Neural cell (in vitro differentiated cells): ENCODE results near the gene RYK. TPM values are rescaled to one million over a fixed set of nuclear protein-coding genes. Genes with fewer than 3 reads are reported as not detected.

Experiments used
- H2AFZ ChIP-seq: fragments of 200-600, 300-800 bp; sonication (generic), shearing (Covaris generic); 2 replicates; pipeline ENCODE4 v1.6.0; 2014; ENCODE audit warnings: low read depth, mild to moderate bottlenecking, antibody characterized with exemption, low read length, moderate library complexity
- H3F3A ChIP-seq: fragments of 200-600 bp; shearing (Covaris generic); 2 replicates; pipeline ENCODE4 v1.6.1; 2016; ENCODE audit warnings: mild to moderate bottlenecking, moderate library complexity, mixed read lengths, antibody characterized with exemption, low read length; ENCODE audit not compliant: insufficient read depth, poor library complexity, severe bottlenecking
- H3K27ac ChIP-seq: fragments of 200-600, 300-800 bp; sonication (generic), shearing (Covaris generic); 2 replicates; pipeline ENCODE4 v1.5.1; 2014; ENCODE audit warnings: mild to moderate bottlenecking, low read length, moderate library complexity
- H3K27me3 ChIP-seq: fragments of 300-800, 200-600 bp; sonication (generic), shearing (Covaris generic); 2 replicates; pipeline ENCODE4 v1.6.0; 2014; ENCODE audit warnings: mild to moderate bottlenecking, low read depth, low read length, moderate library complexity; ENCODE audit not compliant: insufficient read depth
- H3K36me3 ChIP-seq: fragments of 300-800, 200-600 bp; sonication (generic), shearing (Covaris generic); 2 replicates; pipeline ENCODE4 v1.5.1; 2014; ENCODE audit warnings: mild to moderate bottlenecking, antibody characterized with exemption, low read length, moderate library complexity; ENCODE audit not compliant: insufficient read depth
- H3K4me2 ChIP-seq: fragments of 300-800, 200-600 bp; sonication (generic), shearing (Covaris generic); 2 replicates; pipeline ENCODE4 v1.6.0; 2014; ENCODE audit warnings: mild to moderate bottlenecking, low read length
- H3K4me3 ChIP-seq: fragments of 300-800, 200-600 bp; sonication (generic), shearing (Covaris generic); 2 replicates; pipeline ENCODE4 v1.5.1; 2014; ENCODE audit warnings: mild to moderate bottlenecking, low read length, moderate library complexity
- H3K79me2 ChIP-seq: fragments of 200-600 bp; shearing (Covaris generic); replicated peaks from 2 replicates; pipeline ENCODE4 v1.6.0; 2014; ENCODE audit warnings: mild to moderate bottlenecking, low read length, moderate library complexity; ENCODE audit not compliant: insufficient read depth
- H3K9ac ChIP-seq: fragments of 300-800, 200-600 bp; sonication (generic), shearing (Covaris generic); 2 replicates; pipeline ENCODE4 v1.6.1; 2016; ENCODE audit warnings: mild to moderate bottlenecking, low read length, mixed read lengths
- H3K9me2 ChIP-seq: fragments of 200-600 bp; shearing (Covaris generic); 2 replicates; pipeline ENCODE4 v1.6.1; 2016; ENCODE audit warnings: mild to moderate bottlenecking, low read length, mixed read lengths; ENCODE audit not compliant: insufficient read depth
- H3K9me3 ChIP-seq: fragments of 200-600, 300-800 bp; sonication (generic), shearing (Covaris generic); 2 replicates; pipeline ENCODE4 v1.6.1; 2016; ENCODE audit warnings: mild to moderate bottlenecking, mixed run types, low read length, moderate library complexity, mixed read lengths
- H4K20me1 ChIP-seq: fragments of 200-600 bp; shearing (Covaris generic); 2 replicates; pipeline ENCODE4 v1.6.1; 2016; ENCODE audit warnings: mild to moderate bottlenecking, mixed run types; ENCODE audit not compliant: insufficient read depth
- EP300 ChIP-seq: fragments of 450-650 bp; conservative IDR thresholded peaks from 2 replicates; pipeline ENCODE4 v1.6.1; 2014; ENCODE audit warnings: antibody characterized with exemption, mild to moderate bottlenecking, moderate library complexity; ENCODE audit not compliant: poor library complexity, severe bottlenecking
- EZH2 ChIP-seq: fragments of 200-600, 300-800 bp; shearing (Covaris generic), sonication (generic); IDR thresholded peaks from 2 replicates; pipeline ENCODE4 v1.6.1; 2014; ENCODE audit warnings: antibody characterized with exemption, low read length, borderline replicate concordance, mild to moderate bottlenecking; ENCODE audit not compliant: insufficient read depth, poor library complexity, severe bottlenecking
- MXI1 ChIP-seq: fragments of 450-650 bp; conservative IDR thresholded peaks from 2 replicates; pipeline ENCODE4 v1.6.1; 2014; ENCODE audit warnings: antibody characterized with exemption, mild to moderate bottlenecking; ENCODE audit not compliant: poor library complexity, severe bottlenecking
- POLR2AphosphoS5 ChIP-seq: IDR thresholded peaks from 2 replicates; pipeline ENCODE4 v1.6.1; 2012
- RAD21 ChIP-seq: fragments of 450-650 bp; conservative IDR thresholded peaks from 2 replicates; pipeline ENCODE4 v1.6.1; 2014; ENCODE audit warnings: antibody characterized with exemption, mild to moderate bottlenecking, moderate library complexity
- SMC3 ChIP-seq: fragments of 450-650 bp; conservative IDR thresholded peaks from 2 replicates; pipeline ENCODE4 v1.6.1; 2014; ENCODE audit warnings: antibody characterized with exemption, mild to moderate bottlenecking, moderate library complexity; ENCODE audit not compliant: poor library complexity
- TAF1 ChIP-seq: IDR thresholded peaks from 2 replicates; pipeline ENCODE4 v1.6.1; 2012; ENCODE audit warnings: low read depth
- polyA plus RNA-seq: library from polyadenylated mRNA; depleted of rRNA; stranded (reverse); fragments of >200 nt; gene quantifications from 2 replicates; pipeline ENCODE4 v1.2.3, GENCODE V29; 2014
- TF ChIP-seq, protein P1 (sequence below): fragments of 450-650 bp; IDR thresholded peaks from 2 replicates; pipeline ENCODE4 v1.5.1; 2014; ENCODE audit warnings: antibody characterized with exemption, mild to moderate bottlenecking, moderate library complexity; ENCODE audit not compliant: poor library complexity, severe bottlenecking
- TF ChIP-seq, protein P2 (sequence below): IDR thresholded peaks from 2 replicates; pipeline ENCODE4 v1.6.1; 2012; ENCODE audit warnings: borderline replicate concordance

RYK gene
- polyA plus RNA-seq, 1 donor from 2014 or later = 68.6 TPM

DNA sequence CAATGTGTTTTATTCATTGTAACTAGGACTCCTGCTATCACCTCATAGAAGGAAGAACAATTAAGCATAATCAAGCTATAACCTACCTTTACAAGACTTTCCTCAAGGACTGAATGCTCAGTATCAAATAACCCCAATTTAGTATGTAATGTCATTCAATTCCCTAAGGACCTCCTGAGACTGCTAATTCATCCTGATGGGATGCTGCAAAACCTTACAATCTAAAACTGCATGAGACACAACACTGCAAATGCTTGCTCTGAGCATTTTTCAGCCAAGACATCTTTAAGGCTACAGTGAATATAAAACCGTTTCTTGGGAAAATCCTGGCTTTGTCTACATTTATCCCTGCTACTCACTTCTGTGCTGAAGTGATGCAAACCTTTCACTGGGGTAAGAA is 69.9 kb downstream of the RYK start:
- H4K20me1 ChIP-seq = no peaks in the 10 kb centered on the region
- no peak overlapping the region for H3K9ac ChIP-seq
- H3K9me2 ChIP-seq = no peaks in the 10 kb centered on the region
- H2AFZ ChIP-seq = no peak overlapping the region
- peak overlapping the region; percentile 1 for H3K27ac ChIP-seq
- no peaks in the 10 kb centered on the region for H3K27me3 ChIP-seq
- H3K36me3 ChIP-seq = peaks cover 1% of the 10 kb centered on the region
- H3K79me2 ChIP-seq = no peaks in the 10 kb centered on the region
- peak overlapping the region; percentile 23 for H3K4me3 ChIP-seq
- H3K9me3 ChIP-seq = no peaks in the 10 kb centered on the region
- no peak overlapping the region for H3K4me2 ChIP-seq
- no peaks in the 10 kb centered on the region for H3F3A ChIP-seq
- TF ChIP-seq SMC3 = no peak
- no peak for TF ChIP-seq POLR2AphosphoS5
- no peak for TF ChIP-seq TAF1
- TF ChIP-seq EP300 = no peak
- TF ChIP-seq RAD21 = no peak
- no peak for TF ChIP-seq MXI1
- TF ChIP-seq, protein P1, sequence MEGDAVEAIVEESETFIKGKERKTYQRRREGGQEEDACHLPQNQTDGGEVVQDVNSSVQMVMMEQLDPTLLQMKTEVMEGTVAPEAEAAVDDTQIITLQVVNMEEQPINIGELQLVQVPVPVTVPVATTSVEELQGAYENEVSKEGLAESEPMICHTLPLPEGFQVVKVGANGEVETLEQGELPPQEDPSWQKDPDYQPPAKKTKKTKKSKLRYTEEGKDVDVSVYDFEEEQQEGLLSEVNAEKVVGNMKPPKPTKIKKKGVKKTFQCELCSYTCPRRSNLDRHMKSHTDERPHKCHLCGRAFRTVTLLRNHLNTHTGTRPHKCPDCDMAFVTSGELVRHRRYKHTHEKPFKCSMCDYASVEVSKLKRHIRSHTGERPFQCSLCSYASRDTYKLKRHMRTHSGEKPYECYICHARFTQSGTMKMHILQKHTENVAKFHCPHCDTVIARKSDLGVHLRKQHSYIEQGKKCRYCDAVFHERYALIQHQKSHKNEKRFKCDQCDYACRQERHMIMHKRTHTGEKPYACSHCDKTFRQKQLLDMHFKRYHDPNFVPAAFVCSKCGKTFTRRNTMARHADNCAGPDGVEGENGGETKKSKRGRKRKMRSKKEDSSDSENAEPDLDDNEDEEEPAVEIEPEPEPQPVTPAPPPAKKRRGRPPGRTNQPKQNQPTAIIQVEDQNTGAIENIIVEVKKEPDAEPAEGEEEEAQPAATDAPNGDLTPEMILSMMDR = no peak
- TF ChIP-seq, protein P2, sequence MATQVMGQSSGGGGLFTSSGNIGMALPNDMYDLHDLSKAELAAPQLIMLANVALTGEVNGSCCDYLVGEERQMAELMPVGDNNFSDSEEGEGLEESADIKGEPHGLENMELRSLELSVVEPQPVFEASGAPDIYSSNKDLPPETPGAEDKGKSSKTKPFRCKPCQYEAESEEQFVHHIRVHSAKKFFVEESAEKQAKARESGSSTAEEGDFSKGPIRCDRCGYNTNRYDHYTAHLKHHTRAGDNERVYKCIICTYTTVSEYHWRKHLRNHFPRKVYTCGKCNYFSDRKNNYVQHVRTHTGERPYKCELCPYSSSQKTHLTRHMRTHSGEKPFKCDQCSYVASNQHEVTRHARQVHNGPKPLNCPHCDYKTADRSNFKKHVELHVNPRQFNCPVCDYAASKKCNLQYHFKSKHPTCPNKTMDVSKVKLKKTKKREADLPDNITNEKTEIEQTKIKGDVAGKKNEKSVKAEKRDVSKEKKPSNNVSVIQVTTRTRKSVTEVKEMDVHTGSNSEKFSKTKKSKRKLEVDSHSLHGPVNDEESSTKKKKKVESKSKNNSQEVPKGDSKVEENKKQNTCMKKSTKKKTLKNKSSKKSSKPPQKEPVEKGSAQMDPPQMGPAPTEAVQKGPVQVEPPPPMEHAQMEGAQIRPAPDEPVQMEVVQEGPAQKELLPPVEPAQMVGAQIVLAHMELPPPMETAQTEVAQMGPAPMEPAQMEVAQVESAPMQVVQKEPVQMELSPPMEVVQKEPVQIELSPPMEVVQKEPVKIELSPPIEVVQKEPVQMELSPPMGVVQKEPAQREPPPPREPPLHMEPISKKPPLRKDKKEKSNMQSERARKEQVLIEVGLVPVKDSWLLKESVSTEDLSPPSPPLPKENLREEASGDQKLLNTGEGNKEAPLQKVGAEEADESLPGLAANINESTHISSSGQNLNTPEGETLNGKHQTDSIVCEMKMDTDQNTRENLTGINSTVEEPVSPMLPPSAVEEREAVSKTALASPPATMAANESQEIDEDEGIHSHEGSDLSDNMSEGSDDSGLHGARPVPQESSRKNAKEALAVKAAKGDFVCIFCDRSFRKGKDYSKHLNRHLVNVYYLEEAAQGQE = no peak
- TF ChIP-seq EZH2 = no peak

DNA sequence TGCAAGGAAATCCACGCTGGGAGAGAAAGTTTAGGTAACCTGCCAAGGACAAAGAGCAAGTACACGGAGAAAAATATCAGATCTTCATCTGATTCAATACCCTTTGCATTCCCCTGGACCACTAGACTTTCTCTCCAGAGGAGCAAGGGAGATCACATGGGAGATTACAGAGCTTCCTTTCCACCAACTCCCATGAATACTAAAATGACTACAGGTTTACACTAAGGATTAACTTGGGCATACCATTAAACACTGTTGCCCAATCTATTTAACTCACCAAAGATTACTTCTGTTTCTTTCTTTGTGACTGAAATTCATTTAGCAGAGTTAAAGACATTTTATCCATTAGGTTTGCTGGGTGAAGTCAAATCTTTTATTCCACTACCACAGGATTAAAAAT is 71.2 kb downstream of the RYK start:
- TF ChIP-seq MXI1 (no peak), POLR2AphosphoS5 (no peak), SMC3 (no peak)
- TF ChIP-seq, protein P2 = no peak
- no peak overlapping the region for H3K9ac ChIP-seq
- peaks cover 3% of the 10 kb centered on the region for H3K36me3 ChIP-seq
- H3K9me2 ChIP-seq = no peaks in the 10 kb centered on the region
- no peaks in the 10 kb centered on the region for H3K27me3 ChIP-seq
- no peak overlapping the region for H3K4me2 ChIP-seq
- no peak overlapping the region for H3K27ac ChIP-seq
- H3K4me3 ChIP-seq = no peak overlapping the region
- no peaks in the 10 kb centered on the region for H3K79me2 ChIP-seq
- no peak overlapping the region for H2AFZ ChIP-seq
- H3F3A ChIP-seq = no peaks in the 10 kb centered on the region
- no peaks in the 10 kb centered on the region for H4K20me1 ChIP-seq
- no peaks in the 10 kb centered on the region for H3K9me3 ChIP-seq
